Measurements from ENCODE around the gene NCAPD2.

- no peak for TF ChIP-seq CTCF (IDR thresholded peaks at IDR 0.05)
- TF ChIP-seq POLR2A (IDR thresholded peaks at IDR 0.05) = no peak
Observed at GRCh38 chr12:6569786-6570185, 75.9 kb downstream of the NCAPD2 start.
